Endothelial cell of umbilical vein (primary cell): ENCODE measurements around the gene ZNF438. TPM values are rescaled to one million over a fixed set of nuclear protein-coding genes. Genes with fewer than 3 reads are reported as not detected.

Source experiments
- BruUV-seq: library from RNA; stranded (reverse); fragments of 400-500 nt; replicated peaks from 2 replicates; lab custom pipeline; 2021; lab: Mats Ljungman, UMichigan
- CTCF ChIA-PET: fragments of 300-600, 350-600 bp; sonication (Branson Sonifier 250); formaldehyde crosslinking; loops from one replicate; lab custom pipeline; 2021; ENCODE audit warnings: antibody characterized with exemption, inconsistent platforms; lab: Charles Lee
- POLR2A ChIA-PET: fragments of 300-600, 350-600 bp; sonication (Branson Sonifier 250); formaldehyde crosslinking; loops from one replicate; lab custom pipeline; 2021; ENCODE audit warnings: antibody characterized with exemption, inconsistent platforms; lab: Charles Lee
- DNase-seq: peaks from one replicate; pipeline ENCODE4 v3.0.0-alpha.2; 2011; ENCODE audit warnings: low read depth, low spot score
- FAIRE-seq: peaks from 2 replicates; lab custom pipeline; 2011; peaks lifted over from hg19 to GRCh38; lab: Jason Lieb, UNC
- H2AFZ ChIP-seq: 2 replicates; pipeline ENCODE4 v1.6.0; 2012; ENCODE audit warnings: low read depth, low read length, control low read depth, inconsistent platforms
- H3K27ac ChIP-seq: 2 replicates; pipeline ENCODE4 v1.5.1; 2011; ENCODE audit warnings: low read depth, mild to moderate bottlenecking, control low read depth, low read length, moderate library complexity; ENCODE audit not compliant: insufficient read depth
- H3K27me3 ChIP-seq, 2 experiments: 2 replicates each; pipeline versions ENCODE4 v1.6.0 to v1.6.1; 2011; ENCODE audit warnings: low read length in 2 of 2, mixed read lengths in 1 of 2; ENCODE audit not compliant: control insufficient read depth in 2 of 2, insufficient read depth in 2 of 2
- H3K36me3 ChIP-seq, 2 experiments: 2 replicates in 1 of 2; 3 replicates in 1 of 2; pipeline ENCODE4 v1.5.1; 2011; ENCODE audit warnings: low read length in 2 of 2, mild to moderate bottlenecking in 1 of 2, moderate library complexity in 1 of 2; ENCODE audit not compliant: control insufficient read depth in 2 of 2, insufficient read depth in 2 of 2; ENCODE audit errors: extremely low read depth in 1 of 2
- H3K4me1 ChIP-seq: 3 replicates; pipeline ENCODE4 v1.5.1; 2011; ENCODE audit warnings: mild to moderate bottlenecking, low read length; ENCODE audit not compliant: control insufficient read depth, insufficient read depth; ENCODE audit errors: extremely low read depth
- H3K4me2 ChIP-seq: 2 replicates; pipeline ENCODE4 v1.6.1; 2011; ENCODE audit warnings: low read length, control low read depth, mixed read lengths; ENCODE audit not compliant: insufficient read depth
- H3K4me3 ChIP-seq, 3 experiments: fragments of 200-600 bp in 1 of 3; sonication (generic), shearing (Covaris generic) in 1 of 3; replicated peaks in 1 of 3; 2 replicates each; pipeline ENCODE4 v1.5.1; 2011 to 2016; ENCODE audit warnings: control low read depth in 3 of 3, low read length in 3 of 3, mild to moderate bottlenecking in 2 of 3, inconsistent platforms in 1 of 3, low read depth in 1 of 3, moderate library complexity in 1 of 3; ENCODE audit not compliant: insufficient read depth in 1 of 3
- H3K79me2 ChIP-seq: 2 replicates; pipeline ENCODE4 v1.6.0; 2012; ENCODE audit warnings: low read length, inconsistent platforms; ENCODE audit not compliant: control insufficient read depth, insufficient read depth
- H3K9ac ChIP-seq: replicated peaks from 2 replicates; pipeline ENCODE3; 2011; ENCODE audit warnings: low read length, control low read depth; ENCODE audit not compliant: insufficient read depth; ENCODE audit errors: extremely low read depth
- H3K9me1 ChIP-seq: replicated peaks from 3 replicates; pipeline ENCODE4 v1.6.0; 2011; ENCODE audit warnings: mild to moderate bottlenecking, low read length; ENCODE audit not compliant: control insufficient read depth, insufficient read depth; ENCODE audit errors: extremely low read depth
- H3K9me3 ChIP-seq: replicated peaks from 2 replicates; pipeline ENCODE4 v1.5.1; 2012; ENCODE audit warnings: low read length, inconsistent platforms; ENCODE audit not compliant: control insufficient read depth, insufficient read depth
- H4K20me1 ChIP-seq: replicated peaks from 2 replicates; pipeline ENCODE3; 2011; ENCODE audit warnings: mild to moderate bottlenecking, low read length; ENCODE audit not compliant: control insufficient read depth, insufficient read depth; ENCODE audit errors: extremely low read depth
- EZH2 ChIP-seq: IDR thresholded peaks from 2 replicates; pipeline ENCODE4 v1.6.1; 2012; ENCODE audit warnings: borderline replicate concordance, low read depth, mild to moderate bottlenecking, moderate library complexity, low read length, inconsistent platforms; ENCODE audit not compliant: severe bottlenecking
- GATA2 ChIP-seq: IDR thresholded peaks from 2 replicates; pipeline ENCODE4 v1.7.0; 2011; ENCODE audit warnings: low read depth, mild to moderate bottlenecking, moderate library complexity, mixed read lengths, low read length; ENCODE audit not compliant: insufficient read length, insufficient read depth
- JUN ChIP-seq: IDR thresholded peaks from 2 replicates; pipeline ENCODE4 v1.6.1; 2011; ENCODE audit warnings: borderline replicate concordance, low read depth; ENCODE audit not compliant: insufficient read length, insufficient read depth
- dilution Hi-C: fragments of 300-500 bp; cut with MboI; formaldehyde crosslinking; loops from one replicate; pipeline ENCODE4 v1.15.0; 2019; ENCODE audit warnings: low sequenced_read_pairs; ENCODE audit not compliant: extremely low pct_ligation_motif_present
- intact Hi-C: fragments of 100-400 bp; cut with micrococcal nuclease; formaldehyde crosslinking; loops from one replicate; pipeline ENCODE4 v1.10.0; 2022
- polyA plus RNA-seq, 4 experiments: library from polyadenylated mRNA; depleted of rRNA in 3 of 4; stranded (reverse) in 3 of 4; unstranded in 1 of 4; fragments of >200 nt; gene quantifications; 2 replicates each; pipeline versions ENCODE4 v1.2.1 to v1.2.3, GENCODE V29; 2011 to 2012; ENCODE audit warnings: missing spikeins in 1 of 4
- total RNA-seq: library from RNA; stranded (reverse); gene quantifications from 2 replicates; pipeline ENCODE4 v1.2.3, GENCODE V29; 2021

The ZNF438 gene
- total and polyA plus RNA-seq, 2 donors (not counting 3 experiments of a cell fraction or from before 2014, with no cell fraction given): 7.2 to 15.1 TPM

GRCh38 chr10:31074722-31075086 lies 43.0 kb upstream of the ZNF438 start:
- H3K27ac ChIP-seq: no peak overlapping the region
- no peak overlapping the region for H3K4me3 ChIP-seq
- no peak overlapping the region for H3K4me2 ChIP-seq
- H3K4me1 ChIP-seq: peaks cover 22% of the 10 kb centered on the region
- BruUV-seq: no TSS peak
- FAIRE-seq (no peak), DNase-seq (no peak)
- no peak overlapping the region for H2AFZ ChIP-seq
- no peak overlapping the region for H3K9ac ChIP-seq
- H3K9me1 ChIP-seq: no peaks in the 10 kb centered on the region
- intact Hi-C loops (loop anchor here (2.0 kb wide), 1 partner anchor 40 kb away; no protein-coding TSS in a partner anchor), dilution Hi-C loops (no loop called here)
- no peak for TF ChIP-seq EZH2
- TF ChIP-seq GATA2: no peak
- no peaks in the 10 kb centered on the region for H3K36me3 ChIP-seq
- H4K20me1 ChIP-seq: no peaks in the 10 kb centered on the region
- no peaks in the 10 kb centered on the region for H3K27me3 ChIP-seq
- H3K79me2 ChIP-seq: no peaks in the 10 kb centered on the region
- CTCF ChIA-PET: no interaction called here
- POLR2A ChIA-PET: interaction anchor here (0.7 kb wide), 1 partner anchor 57 kb away, joined by 3 read pairs; no protein-coding TSS in a partner anchor
- H3K9me3 ChIP-seq: no peaks in the 10 kb centered on the region

GRCh38 chr10:31073996-31074721 lies 42.5 kb upstream of the ZNF438 start:
- intact Hi-C loops: loop anchor here (2.0 kb wide), 1 partner anchor 39 kb away; no protein-coding TSS in a partner anchor
- H3K4me2 ChIP-seq: no peak overlapping the region
- no peak overlapping the region for H3K27ac ChIP-seq
- CTCF ChIA-PET: interaction anchor here (1.3 kb wide), 1 partner anchor 8 kb away, joined by 3 read pairs; no protein-coding TSS in a partner anchor
- H3K27me3 ChIP-seq: no peaks in the 10 kb centered on the region
- FAIRE-seq: peak; percentile 90
- peak overlapping the region; percentile 14 for H2AFZ ChIP-seq
- DNase-seq: peak; percentile 28
- POLR2A ChIA-PET: interaction anchor here (0.5 to 0.7 kb wide), 2 partner anchors 57 to 641 kb away, joined by 3 to 4 read pairs; no protein-coding TSS in a partner anchor
- H3K79me2 ChIP-seq: no peaks in the 10 kb centered on the region
- dilution Hi-C loops: no loop called here
- H3K9me1 ChIP-seq: no peaks in the 10 kb centered on the region
- H3K9me3 ChIP-seq: no peaks in the 10 kb centered on the region
- no peak overlapping the region for H3K9ac ChIP-seq
- no TSS peak for BruUV-seq
- H3K4me3 ChIP-seq: no peak overlapping the region
- no peaks in the 10 kb centered on the region for H4K20me1 ChIP-seq
- H3K4me1 ChIP-seq: peaks cover 22% of the 10 kb centered on the region
- no peak for TF ChIP-seq JUN
- no peaks in the 10 kb centered on the region for H3K36me3 ChIP-seq
